Tibial nerve (tissue), 4 donors: ENCODE data around the gene UBL5. TPM values are rescaled to one million over a fixed set of nuclear protein-coding genes. Genes with fewer than 3 reads are reported as not detected.

Source experiments
- DNase-seq, 2 donors: peaks; one replicate each; pipeline ENCODE4 v3.0.0-alpha.2; 2019; ENCODE audit warnings: low spot score in 2 of 2
- H3K27ac ChIP-seq, 4 donors: fragments of 200-600 bp; sonication (generic) in 3 of 4; one replicate each; pipeline ENCODE4 v1.5.1; 2017 to 2019; ENCODE audit warnings: mild to moderate bottlenecking in 1 of 4
- H3K27me3 ChIP-seq, 2 donors: fragments of 200-600 bp; sonication (generic) in 1 of 2; one replicate each; pipeline versions ENCODE4 v1.5.1 to v1.6.0; 2017 to 2019
- H3K36me3 ChIP-seq, 3 donors: fragments of 200-600 bp; sonication (generic); one replicate each; pipeline ENCODE4 v1.5.1; 2018 to 2019
- H3K4me1 ChIP-seq, 4 donors: fragments of 200-600 bp; sonication (generic) in 3 of 4; one replicate each; pipeline ENCODE4 v1.5.1; 2017 to 2019
- H3K4me3 ChIP-seq, 4 donors: fragments of 200-600 bp; sonication (generic) in 3 of 4; one replicate each; pipeline ENCODE4 v1.5.1; 2017 to 2019; ENCODE audit warnings: mild to moderate bottlenecking in 1 of 4, moderate library complexity in 1 of 4
- H3K9me3 ChIP-seq, 4 donors: fragments of 200-600 bp; sonication (generic) in 3 of 4; one replicate each; pipeline ENCODE4 v1.5.1; 2017 to 2019
- EP300 ChIP-seq, 2 donors: sonication (generic); formaldehyde crosslinking; IDR thresholded peaks; one replicate each; pipeline ENCODE4 v1.6.1; 2017; ENCODE audit warnings: antibody characterized with exemption in 2 of 2, mild to moderate bottlenecking in 1 of 2
- POLR2A ChIP-seq, 2 donors: fragments of 450-650 bp; IDR thresholded peaks; one replicate each; pipeline ENCODE4 v1.6.1; 2017; ENCODE audit warnings: antibody characterized with exemption in 2 of 2, mild to moderate bottlenecking in 2 of 2, moderate library complexity in 2 of 2
- WGBS, 2 donors: methylation state at CpG; one replicate each; pipeline ENCODE4 v1.1.5; 2018; 5-methylcytosine and 5-hydroxymethylcytosine counted together
- total RNA-seq, 4 donors: library from RNA; depleted of rRNA; stranded (reverse); fragments of >200 nt; gene quantifications; one replicate each; pipeline ENCODE4 v1.1.0, GENCODE V29; 2016
- TF ChIP-seq, protein P1 (sequence below), 5 experiments: fragments of 200-600 bp in 3 of 5; fragments of 450-650 bp in 2 of 5; sonication (generic) in 3 of 5; IDR thresholded peaks; one replicate each; pipeline ENCODE4 v1.5.1; 2016 to 2019; ENCODE audit warnings: antibody characterized with exemption in 5 of 5, mild to moderate bottlenecking in 3 of 5, moderate library complexity in 2 of 5

Gene UBL5
- total RNA-seq, 4 donors from 2014 or later = 349 to 599 (median 515) TPM

DNA sequence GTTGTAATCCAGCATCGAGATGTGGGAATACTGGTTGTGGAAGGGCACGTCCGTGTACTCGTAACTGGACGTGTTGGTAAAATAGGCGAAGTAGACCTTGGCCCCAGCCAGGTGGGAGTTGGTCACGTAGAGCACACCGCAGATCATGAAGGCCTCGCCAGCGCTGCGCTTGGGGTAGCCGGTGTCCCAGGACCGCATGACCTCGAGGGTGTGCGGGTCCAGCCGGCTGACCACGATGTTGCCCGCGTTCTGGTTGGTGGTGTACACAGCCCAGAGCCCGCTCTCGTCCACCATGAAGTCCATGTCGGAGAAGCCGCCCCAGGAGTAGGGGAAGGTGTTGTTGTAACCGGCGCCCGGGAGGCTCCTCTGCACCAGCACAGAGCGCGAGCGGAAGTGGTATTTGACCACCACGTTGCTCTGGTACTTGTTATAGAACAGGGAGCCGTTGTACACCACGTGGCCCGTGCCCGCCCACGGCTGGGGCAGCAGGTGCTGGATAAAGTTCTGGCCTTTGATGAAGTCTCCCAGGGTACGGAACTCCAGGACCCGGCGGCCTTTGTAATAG, 26.6 kb downstream of the UBL5 start:
- 94 to 96% methylated on average over 25 to 38 of the region's 38 CpGs for WGBS, 2 donors
- H3K4me1 ChIP-seq = peaks cover 0 to 13% (median 0%) of the 10 kb centered on the region in 4 donors
- TF ChIP-seq EP300 (IDR thresholded peaks at IDR 0.05) = no peak
- TF ChIP-seq POLR2A (IDR thresholded peaks at IDR 0.05) = no peak
- TF ChIP-seq, protein P1, sequence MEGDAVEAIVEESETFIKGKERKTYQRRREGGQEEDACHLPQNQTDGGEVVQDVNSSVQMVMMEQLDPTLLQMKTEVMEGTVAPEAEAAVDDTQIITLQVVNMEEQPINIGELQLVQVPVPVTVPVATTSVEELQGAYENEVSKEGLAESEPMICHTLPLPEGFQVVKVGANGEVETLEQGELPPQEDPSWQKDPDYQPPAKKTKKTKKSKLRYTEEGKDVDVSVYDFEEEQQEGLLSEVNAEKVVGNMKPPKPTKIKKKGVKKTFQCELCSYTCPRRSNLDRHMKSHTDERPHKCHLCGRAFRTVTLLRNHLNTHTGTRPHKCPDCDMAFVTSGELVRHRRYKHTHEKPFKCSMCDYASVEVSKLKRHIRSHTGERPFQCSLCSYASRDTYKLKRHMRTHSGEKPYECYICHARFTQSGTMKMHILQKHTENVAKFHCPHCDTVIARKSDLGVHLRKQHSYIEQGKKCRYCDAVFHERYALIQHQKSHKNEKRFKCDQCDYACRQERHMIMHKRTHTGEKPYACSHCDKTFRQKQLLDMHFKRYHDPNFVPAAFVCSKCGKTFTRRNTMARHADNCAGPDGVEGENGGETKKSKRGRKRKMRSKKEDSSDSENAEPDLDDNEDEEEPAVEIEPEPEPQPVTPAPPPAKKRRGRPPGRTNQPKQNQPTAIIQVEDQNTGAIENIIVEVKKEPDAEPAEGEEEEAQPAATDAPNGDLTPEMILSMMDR (IDR thresholded peaks at IDR 0.05) = no peak
- H3K4me3 ChIP-seq = no peak overlapping the region
- no peak overlapping the region for H3K27ac ChIP-seq
- no peak for DNase-seq
- no peaks in the 10 kb centered on the region for H3K27me3 ChIP-seq
- peaks cover 0 to 21% (median 0%) of the 10 kb centered on the region in 3 donors for H3K36me3 ChIP-seq
- no peaks in the 10 kb centered on the region for H3K9me3 ChIP-seq

- Histone ChIP-seq H3K27ac (no peak overlapping the region), H3K9me3 (no peaks in the 10 kb centered on the region), H3K4me1 (peaks cover 0 to 5% (median 0%) of the 10 kb centered on the region in 4 donors), H3K4me3 (no peak overlapping the region), H3K27me3 (no peaks in the 10 kb centered on the region), H3K36me3 (peaks cover 0 to 16% (median 0%) of the 10 kb centered on the region in 3 donors)
- no peak for DNase-seq
- TF ChIP-seq POLR2A (IDR thresholded peaks at IDR 0.05) = no peak
- TF ChIP-seq, protein P1 (IDR thresholded peaks at IDR 0.05) = no peak
- no peak for TF ChIP-seq EP300 (IDR thresholded peaks at IDR 0.05)
- WGBS, 2 donors = 91 to 94% methylated on average over 9 of the region's 9 CpGs
Observed at GRCh38 chr19:9856609-9857008, 28.9 kb downstream of the UBL5 start.

GRCh38 chr19:9857076-9857721, 29.5 kb downstream of the UBL5 start:
- WGBS, 2 donors = 92% methylated on average over 13 of the region's 13 CpGs
- Histone ChIP-seq H3K36me3 (peaks cover 0 to 16% (median 0%) of the 10 kb centered on the region in 3 donors), H3K4me3 (no peak overlapping the region), H3K27ac (peak overlapping the region in 1 of 4 donors; percentile 34), H3K9me3 (no peaks in the 10 kb centered on the region), H3K4me1 (peaks cover 0 to 5% (median 0%) of the 10 kb centered on the region in 4 donors), H3K27me3 (no peaks in the 10 kb centered on the region)
- no peak for DNase-seq
- TF ChIP-seq EP300 (IDR thresholded peaks at IDR 0.05) (no peak), POLR2A (IDR thresholded peaks at IDR 0.05) (no peak)
- TF ChIP-seq, protein P1 (IDR thresholded peaks at IDR 0.05) = no peak

GRCh38 chr19:9857920-9858746, 30.4 kb downstream of the UBL5 start:
- H3K36me3 ChIP-seq = peaks cover 0 to 16% (median 0%) of the 10 kb centered on the region in 3 donors
- H3K27me3 ChIP-seq = no peaks in the 10 kb centered on the region
- H3K27ac ChIP-seq = peak overlapping the region in 1 of 4 donors; percentile 34
- no peak overlapping the region for H3K4me3 ChIP-seq
- H3K4me1 ChIP-seq = peaks cover 0 to 3% (median 0%) of the 10 kb centered on the region in 4 donors
- TF ChIP-seq, protein P1 (IDR thresholded peaks at IDR 0.05) = no peak
- 87% methylated on average over 10 of the region's 10 CpGs for WGBS, 2 donors
- no peak for DNase-seq
- H3K9me3 ChIP-seq = no peaks in the 10 kb centered on the region

DNA sequence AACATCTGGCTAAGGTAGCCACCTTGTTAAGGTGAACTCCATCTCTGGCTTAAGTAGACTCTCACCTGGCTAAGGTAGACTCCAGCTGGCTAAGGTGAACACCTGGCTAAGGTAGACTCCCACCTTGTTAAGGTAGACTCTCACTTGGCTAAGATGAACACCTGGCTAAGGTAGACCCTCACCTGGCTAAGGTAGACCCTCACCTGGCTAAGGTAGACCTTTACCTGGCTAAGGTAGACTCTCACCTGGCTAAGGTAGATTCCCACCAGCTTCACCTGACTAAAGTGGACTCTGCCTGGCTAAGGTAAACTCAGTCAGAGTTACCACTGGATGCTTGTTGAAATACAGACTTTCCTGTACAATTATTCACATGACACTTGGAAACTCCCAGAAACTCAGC, 31.0 kb downstream of the UBL5 start:
- H3K4me1 ChIP-seq = no peaks in the 10 kb centered on the region
- H3K27me3 ChIP-seq = no peaks in the 10 kb centered on the region
- no peaks in the 10 kb centered on the region for H3K9me3 ChIP-seq
- no peak overlapping the region for H3K4me3 ChIP-seq
- DNase-seq = no peak
- H3K36me3 ChIP-seq = peaks cover 0 to 16% (median 0%) of the 10 kb centered on the region in 3 donors
- no peak overlapping the region for H3K27ac ChIP-seq
- TF ChIP-seq EP300 (IDR thresholded peaks at IDR 0.05) (no peak), POLR2A (IDR thresholded peaks at IDR 0.05) (no peak)
- TF ChIP-seq, protein P1 (IDR thresholded peaks at IDR 0.05) = no peak
